Thoracic aorta (tissue), 2 donors: ENCODE results near the gene DHODH. TPM values are rescaled to one million over a fixed set of nuclear protein-coding genes. Genes with fewer than 3 reads are reported as not detected.
A peak's percentile ranks its signal among the peaks of the same experiment; 100 is the strongest.
"Not testable (repeated sequence)": the region's sequence is repeated elsewhere in the genome, so short reads cannot be mapped to it uniquely, and the experiment has no call there.

Experiments
- ATAC-seq: fragments of 150-250 bp; one replicate; pipeline ENCODE4 v1.8.0; 2017; ENCODE audit warnings: low read depth; ENCODE audit not compliant: insufficient number of reproducible peaks, low FRiP score
- DNase-seq: peaks from one replicate; pipeline ENCODE4 v3.0.0-alpha.2; 2020; ENCODE audit warnings: low spot score
- H3K27ac ChIP-seq, 2 donors: fragments of 200-600 bp; sonication (generic); 1 replicate in 1 of 2; 2 replicates in 1 of 2; pipeline ENCODE4 v1.5.1; 2016; ENCODE audit warnings: mild to moderate bottlenecking in 2 of 2, moderate library complexity in 2 of 2
- H3K27me3 ChIP-seq: fragments of 200-600 bp; sonication (generic); replicated peaks from 2 replicates; pipeline ENCODE4 v1.6.0; 2016; ENCODE audit warnings: mild to moderate bottlenecking; ENCODE audit not compliant: insufficient read depth
- H3K36me3 ChIP-seq: fragments of 200-600 bp; sonication (generic); one replicate; pipeline ENCODE4 v1.5.1; 2016
- H3K4me1 ChIP-seq, 2 donors: fragments of 200-600 bp; sonication (generic); 1 replicate in 1 of 2; 2 replicates in 1 of 2; pipeline versions ENCODE4 v1.5.1 to v1.6.0; 2016; ENCODE audit warnings: low read depth in 2 of 2, mild to moderate bottlenecking in 1 of 2; ENCODE audit not compliant: control insufficient read depth in 1 of 2
- H3K4me3 ChIP-seq: fragments of 200-600 bp; sonication (generic); 2 replicates; pipeline ENCODE4 v1.5.1; 2016; ENCODE audit warnings: mild to moderate bottlenecking
- H3K9me3 ChIP-seq: fragments of 200-600 bp; sonication (generic); 2 replicates; pipeline ENCODE4 v1.5.1; 2016
- total RNA-seq, 2 donors: library from RNA; depleted of rRNA; stranded (reverse); fragments of >200 nt; gene quantifications; one replicate each; pipeline versions ENCODE4 v1.1.0 to v1.2.3, GENCODE V29; 2016
- TF ChIP-seq, protein P1 (sequence below): fragments of 200-600 bp; sonication (generic); IDR thresholded peaks from one replicate; pipeline ENCODE4 v1.5.1; 2019; ENCODE audit warnings: antibody characterized with exemption

Gene DHODH
- total RNA-seq, 2 donors from 2014 or later, result 4.7 to 11.1 TPM

DNA sequence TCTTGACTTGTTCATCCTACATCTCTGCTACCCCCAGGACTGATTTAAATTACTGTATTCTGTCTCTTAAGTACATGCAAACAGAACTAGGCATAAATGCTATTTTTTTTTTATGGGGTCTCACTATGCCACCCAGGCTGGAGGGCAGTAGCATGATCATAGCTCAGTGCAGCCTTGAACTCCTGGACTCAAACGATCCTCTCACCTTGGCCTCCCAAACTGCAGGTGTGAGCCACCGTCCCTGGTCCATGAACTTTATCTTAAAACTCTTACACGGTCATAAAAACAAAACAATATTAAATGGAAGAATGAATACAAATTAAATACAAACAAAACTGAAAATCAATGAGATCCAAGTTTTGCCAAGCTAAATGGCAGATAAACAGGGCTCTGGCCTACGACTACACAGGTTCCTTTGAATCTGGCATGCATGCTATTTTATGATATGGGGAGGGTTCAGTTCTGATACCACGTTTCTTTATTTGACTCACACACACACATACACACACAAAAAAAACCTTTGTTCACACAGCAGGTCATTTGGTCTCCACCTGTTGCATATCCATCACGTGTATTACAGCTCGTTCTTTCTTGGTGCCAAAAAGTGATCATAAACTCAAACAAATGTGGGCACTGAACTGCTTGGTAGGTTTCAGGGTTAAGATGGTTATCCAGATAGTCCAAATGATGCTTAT lies 7.2 kb upstream of the DHODH start:
- Histone ChIP-seq H3K27me3 (no peaks in the 10 kb centered on the region), H3K27ac (no peak overlapping the region), H3K4me3 (no peak overlapping the region), H3K4me1 (no peaks in the 10 kb centered on the region), H3K36me3 (no peaks in the 10 kb centered on the region), H3K9me3 (no peaks in the 10 kb centered on the region)
- TF ChIP-seq, protein P1, sequence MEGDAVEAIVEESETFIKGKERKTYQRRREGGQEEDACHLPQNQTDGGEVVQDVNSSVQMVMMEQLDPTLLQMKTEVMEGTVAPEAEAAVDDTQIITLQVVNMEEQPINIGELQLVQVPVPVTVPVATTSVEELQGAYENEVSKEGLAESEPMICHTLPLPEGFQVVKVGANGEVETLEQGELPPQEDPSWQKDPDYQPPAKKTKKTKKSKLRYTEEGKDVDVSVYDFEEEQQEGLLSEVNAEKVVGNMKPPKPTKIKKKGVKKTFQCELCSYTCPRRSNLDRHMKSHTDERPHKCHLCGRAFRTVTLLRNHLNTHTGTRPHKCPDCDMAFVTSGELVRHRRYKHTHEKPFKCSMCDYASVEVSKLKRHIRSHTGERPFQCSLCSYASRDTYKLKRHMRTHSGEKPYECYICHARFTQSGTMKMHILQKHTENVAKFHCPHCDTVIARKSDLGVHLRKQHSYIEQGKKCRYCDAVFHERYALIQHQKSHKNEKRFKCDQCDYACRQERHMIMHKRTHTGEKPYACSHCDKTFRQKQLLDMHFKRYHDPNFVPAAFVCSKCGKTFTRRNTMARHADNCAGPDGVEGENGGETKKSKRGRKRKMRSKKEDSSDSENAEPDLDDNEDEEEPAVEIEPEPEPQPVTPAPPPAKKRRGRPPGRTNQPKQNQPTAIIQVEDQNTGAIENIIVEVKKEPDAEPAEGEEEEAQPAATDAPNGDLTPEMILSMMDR, result no peak
- no peak for DNase-seq
- no peak for ATAC-seq

DNA sequence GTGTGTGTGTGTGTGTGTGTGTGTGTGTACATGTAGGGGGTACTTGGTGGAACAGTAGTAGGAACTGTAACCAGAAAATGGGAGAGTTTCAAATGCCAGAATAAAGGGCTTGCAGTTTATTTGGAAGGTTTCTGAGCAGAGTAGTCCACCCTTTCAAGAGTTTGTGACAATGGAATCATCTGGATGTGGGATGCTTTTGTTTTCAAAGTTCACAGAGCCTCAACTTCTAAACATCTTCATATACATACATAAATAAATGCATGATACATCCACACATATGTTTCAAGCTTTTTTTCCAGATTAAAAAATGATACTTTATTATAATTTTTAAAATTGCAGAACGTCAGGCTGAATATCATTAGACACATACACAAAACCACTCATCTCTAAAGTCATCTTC lies 5.9 kb upstream of the DHODH start:
- H3K27ac ChIP-seq, result no peak overlapping the region
- H3K36me3 ChIP-seq, result no peaks in the 10 kb centered on the region
- no peaks in the 10 kb centered on the region for H3K9me3 ChIP-seq
- no peak for DNase-seq
- TF ChIP-seq, protein P1, result no peak
- ATAC-seq, result no peak
- no peaks in the 10 kb centered on the region for H3K4me1 ChIP-seq
- H3K27me3 ChIP-seq, result no peaks in the 10 kb centered on the region
- no peak overlapping the region for H3K4me3 ChIP-seq

DNA sequence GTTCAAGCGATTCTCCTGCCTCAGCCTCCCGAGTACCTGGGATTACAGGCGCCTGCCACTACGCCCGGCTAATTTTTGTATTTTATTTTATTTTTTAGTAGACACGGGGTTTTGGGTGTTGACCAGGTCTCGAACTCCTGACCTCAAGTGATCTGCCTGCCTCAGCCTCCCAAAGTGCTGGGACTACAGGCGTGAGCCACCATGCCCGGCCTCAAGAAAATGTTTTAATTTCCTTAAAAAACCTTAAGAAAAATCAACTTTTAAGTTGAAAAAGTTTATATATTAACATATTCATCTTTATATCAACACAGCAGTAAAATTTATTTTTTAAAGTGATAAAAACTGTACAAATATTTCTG lies 500 bp upstream of the DHODH start:
- ATAC-seq, DNase-seq, H3K9me3 ChIP-seq, H3K27me3 ChIP-seq, H3K4me1 ChIP-seq, H3K36me3 ChIP-seq: not testable (repeated sequence)
- Histone ChIP-seq H3K4me3 (peak overlapping the region; percentile 99), H3K27ac (peak overlapping the region in 1 of 2 donors; percentile 33)

DNA sequence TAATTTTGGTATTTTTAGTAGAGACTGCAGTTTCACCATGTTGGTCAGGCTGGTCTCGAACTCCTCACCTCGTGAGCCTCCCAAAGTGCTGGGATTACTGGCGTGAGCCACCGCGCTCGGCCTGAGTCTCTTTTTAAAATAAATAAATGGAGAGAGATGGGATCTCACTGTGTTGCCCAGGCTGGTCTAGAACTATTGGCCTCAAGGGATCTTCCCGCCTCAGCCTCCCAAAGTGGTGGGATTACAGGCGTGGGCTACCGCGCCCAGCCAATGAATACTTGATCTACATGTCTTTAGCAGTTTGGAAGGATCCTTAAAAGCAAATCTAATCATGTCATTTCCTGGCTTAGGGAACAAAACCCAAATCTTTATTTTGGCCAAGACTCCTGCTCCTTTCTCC lies 1.2 kb downstream of the DHODH start:
- TF ChIP-seq, protein P1, result no peak
- DNase-seq, result no peak
- no peak for ATAC-seq

DNA sequence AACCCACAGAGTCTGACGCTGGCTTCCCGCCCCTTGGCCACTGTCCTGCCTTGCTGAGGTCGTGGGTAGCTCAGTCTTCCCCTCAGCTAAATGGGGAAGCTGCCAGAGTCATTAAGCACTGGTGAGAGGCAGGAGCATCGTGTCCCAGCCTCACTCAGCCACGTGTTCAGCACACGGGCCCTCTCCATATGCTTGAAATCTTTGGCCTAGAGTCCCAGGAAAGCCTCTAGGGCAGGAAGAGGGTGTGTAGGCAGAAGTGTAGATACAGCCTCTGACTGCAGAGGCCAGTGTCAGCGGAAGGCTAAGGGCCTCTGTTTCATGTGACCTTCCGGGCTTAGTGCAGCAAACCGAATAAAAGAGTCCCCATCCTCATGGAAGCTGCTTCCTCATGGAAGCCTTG lies 4.1 kb downstream of the DHODH start:
- H3K27me3 ChIP-seq, result no peaks in the 10 kb centered on the region
- ATAC-seq, result no peak

More for the DNA sequence above, 1.2 kb downstream of the DHODH start:
- H3K4me1 ChIP-seq, result peaks cover 0 to 2% of the 10 kb centered on the region in 2 donors
- no peaks in the 10 kb centered on the region for H3K9me3 ChIP-seq
- H3K27me3 ChIP-seq, result no peaks in the 10 kb centered on the region
- no peak overlapping the region for H3K27ac ChIP-seq
- no peak overlapping the region for H3K4me3 ChIP-seq
- H3K36me3 ChIP-seq, result no peaks in the 10 kb centered on the region

More for the DNA sequence above, 4.1 kb downstream of the DHODH start:
- H3K9me3 ChIP-seq, result no peaks in the 10 kb centered on the region
- H3K4me1 ChIP-seq, result peaks cover 0 to 2% of the 10 kb centered on the region in 2 donors
- no peaks in the 10 kb centered on the region for H3K36me3 ChIP-seq
- no peak overlapping the region for H3K27ac ChIP-seq
- TF ChIP-seq, protein P1, result no peak
- H3K4me3 ChIP-seq, result no peak overlapping the region
- DNase-seq, result no peak
